Chondrocyte (in vitro differentiated cells): ENCODE data around the gene CMIP. TPM values are rescaled to one million over a fixed set of nuclear protein-coding genes. Genes with fewer than 3 reads are reported as not detected.

Source experiments
- DNase-seq: peaks from one replicate; pipeline ENCODE4 v3.0.0; 2021; ENCODE audit warnings: mixed read lengths, low spot score
- H3K27ac Mint-ChIP-seq: one replicate; pipeline ENCODE4 v1.8.0; 2021; ENCODE audit warnings: mild to moderate bottlenecking, moderate library complexity, mixed read lengths; ENCODE audit not compliant: unreplicated experiment
- H3K27me3 Mint-ChIP-seq: 2 replicates; pipeline ENCODE4 v1.8.0; 2021; ENCODE audit warnings: low read depth, mixed read lengths
- H3K36me3 Mint-ChIP-seq: 2 replicates; pipeline ENCODE4 v1.8.0; 2021; ENCODE audit warnings: low read depth, mixed read lengths
- H3K4me1 Mint-ChIP-seq: 2 replicates; pipeline ENCODE4 v1.8.0; 2021; ENCODE audit warnings: low read depth, mild to moderate bottlenecking, mixed read lengths
- H3K4me3 Mint-ChIP-seq: one replicate; pipeline ENCODE4 v1.8.0; 2021; ENCODE audit warnings: mild to moderate bottlenecking, moderate library complexity, mixed read lengths; ENCODE audit not compliant: unreplicated experiment
- H3K9me3 Mint-ChIP-seq: 2 replicates; pipeline ENCODE4 v1.8.0; 2021; ENCODE audit warnings: low read depth, mixed read lengths
- CTCF ChIP-seq: fragments of 200-600 bp; sonication (generic); IDR thresholded peaks from 2 replicates; pipeline ENCODE4 v1.5.0; 2021; ENCODE audit warnings: antibody characterized with exemption, mild to moderate bottlenecking, moderate library complexity
- total RNA-seq: library from RNA; stranded (reverse); gene quantifications from 3 replicates; pipeline ENCODE4 v1.2.1, GENCODE V29; 2021

Gene CMIP
- total RNA-seq, 1 donor from 2014 or later, result 62.9 TPM

DNA sequence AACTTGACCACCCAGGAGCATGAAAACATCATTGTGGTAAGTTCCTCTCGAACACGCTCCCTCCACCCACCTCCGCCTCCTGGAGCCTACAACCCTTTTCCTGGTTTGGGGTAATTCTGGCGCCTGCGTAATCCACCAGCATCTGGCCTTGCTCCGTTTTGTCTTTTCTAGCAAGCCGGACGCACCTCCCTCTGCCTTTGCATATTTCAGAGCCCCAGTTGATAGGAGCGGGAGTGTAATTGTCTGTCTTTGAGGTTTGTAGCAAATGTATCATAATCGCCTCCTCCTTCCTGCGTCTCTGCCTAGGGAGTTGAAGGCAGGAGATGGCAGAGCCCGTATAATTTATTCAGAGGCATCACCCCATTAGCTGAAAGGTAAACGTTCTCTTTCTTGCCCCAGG is 213.2 kb downstream of the CMIP start:
- Mint-ChIP-seq H3K36me3 (peaks cover 18% of the 10 kb centered on the region), H3K4me1 (no peaks in the 10 kb centered on the region), H3K4me3 (no peak overlapping the region), H3K27me3 (no peaks in the 10 kb centered on the region), H3K9me3 (no peaks in the 10 kb centered on the region), H3K27ac (no peak overlapping the region)
- no peak for TF ChIP-seq CTCF
- no peak for DNase-seq

- Mint-ChIP-seq H3K36me3 (peaks cover 21% of the 10 kb centered on the region), H3K4me3 (no peak overlapping the region), H3K9me3 (no peaks in the 10 kb centered on the region), H3K27ac (no peak overlapping the region), H3K27me3 (no peaks in the 10 kb centered on the region), H3K4me1 (no peaks in the 10 kb centered on the region)
- no peak for DNase-seq
- TF ChIP-seq CTCF, result no peak
Measured at GRCh38 chr16:81658373-81658772, 213.8 kb downstream of the CMIP start.

DNA sequence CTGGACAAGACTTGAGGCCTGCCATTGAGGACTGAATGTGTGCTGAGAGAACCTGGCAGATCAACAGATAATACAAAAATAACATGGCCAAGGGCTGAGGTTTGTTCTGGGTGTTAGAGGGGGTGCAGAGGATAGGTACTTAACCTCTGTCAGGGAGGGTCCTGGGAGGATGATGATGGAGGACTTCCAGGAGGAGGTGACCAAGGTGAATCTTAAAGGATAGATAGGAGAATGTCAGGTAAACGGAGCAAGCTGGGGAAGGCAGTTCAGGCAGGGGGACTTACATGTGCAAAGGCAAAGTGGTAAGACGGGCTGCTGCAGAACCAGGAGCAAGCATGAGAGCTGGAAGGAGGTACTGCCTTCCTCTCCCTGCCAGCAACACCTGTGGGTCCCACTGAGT is 214.6 kb downstream of the CMIP start:
- no peak for DNase-seq
- TF ChIP-seq CTCF, result no peak
- Mint-ChIP-seq H3K4me1 (no peaks in the 10 kb centered on the region), H3K27ac (no peak overlapping the region), H3K4me3 (no peak overlapping the region), H3K9me3 (no peaks in the 10 kb centered on the region), H3K36me3 (peaks cover 21% of the 10 kb centered on the region), H3K27me3 (no peaks in the 10 kb centered on the region)

GRCh38 chr16:81661082-81661481 is 216.5 kb downstream of the CMIP start:
- no peak overlapping the region for H3K27ac Mint-ChIP-seq
- H3K4me1 Mint-ChIP-seq, result no peaks in the 10 kb centered on the region
- H3K27me3 Mint-ChIP-seq, result no peaks in the 10 kb centered on the region
- no peaks in the 10 kb centered on the region for H3K9me3 Mint-ChIP-seq
- no peak for DNase-seq
- H3K36me3 Mint-ChIP-seq, result peaks cover 30% of the 10 kb centered on the region
- TF ChIP-seq CTCF, result no peak
- H3K4me3 Mint-ChIP-seq, result no peak overlapping the region

DNA sequence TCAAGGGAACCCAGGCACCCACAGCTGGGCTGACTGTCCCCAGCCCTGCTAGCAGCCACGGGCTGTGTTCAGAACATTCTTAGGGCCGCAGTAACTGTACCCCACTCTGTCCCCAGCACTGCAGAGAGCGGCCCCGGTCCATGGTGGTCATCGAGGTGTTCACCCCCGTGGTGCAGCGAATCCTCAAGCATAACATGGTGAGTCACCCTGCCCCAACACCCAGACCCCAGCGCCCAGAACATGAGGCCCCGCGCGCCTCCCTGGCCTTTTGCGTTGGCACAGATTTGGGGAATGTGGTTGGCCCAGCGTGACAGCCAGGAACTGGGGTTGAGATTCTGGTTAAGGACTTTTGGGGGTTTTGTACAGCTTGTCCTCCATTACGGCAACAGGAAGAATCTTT is 219.5 kb downstream of the CMIP start:
- peaks cover 3% of the 10 kb centered on the region for H3K4me1 Mint-ChIP-seq
- peaks cover 18% of the 10 kb centered on the region for H3K36me3 Mint-ChIP-seq
- DNase-seq, result no peak
- H3K27me3 Mint-ChIP-seq, result no peaks in the 10 kb centered on the region
- no peak overlapping the region for H3K27ac Mint-ChIP-seq
- no peak for TF ChIP-seq CTCF
- H3K4me3 Mint-ChIP-seq, result no peak overlapping the region
- H3K9me3 Mint-ChIP-seq, result no peaks in the 10 kb centered on the region
